ENCODE data around the gene NRG3. TPM values are rescaled to one million over a fixed set of nuclear protein-coding genes. Genes with fewer than 3 reads are reported as not detected.

Gene NRG3
- total RNA-seq, 2 donors from 2014 or later, result 1.7 to 2.3 TPM

DNA sequence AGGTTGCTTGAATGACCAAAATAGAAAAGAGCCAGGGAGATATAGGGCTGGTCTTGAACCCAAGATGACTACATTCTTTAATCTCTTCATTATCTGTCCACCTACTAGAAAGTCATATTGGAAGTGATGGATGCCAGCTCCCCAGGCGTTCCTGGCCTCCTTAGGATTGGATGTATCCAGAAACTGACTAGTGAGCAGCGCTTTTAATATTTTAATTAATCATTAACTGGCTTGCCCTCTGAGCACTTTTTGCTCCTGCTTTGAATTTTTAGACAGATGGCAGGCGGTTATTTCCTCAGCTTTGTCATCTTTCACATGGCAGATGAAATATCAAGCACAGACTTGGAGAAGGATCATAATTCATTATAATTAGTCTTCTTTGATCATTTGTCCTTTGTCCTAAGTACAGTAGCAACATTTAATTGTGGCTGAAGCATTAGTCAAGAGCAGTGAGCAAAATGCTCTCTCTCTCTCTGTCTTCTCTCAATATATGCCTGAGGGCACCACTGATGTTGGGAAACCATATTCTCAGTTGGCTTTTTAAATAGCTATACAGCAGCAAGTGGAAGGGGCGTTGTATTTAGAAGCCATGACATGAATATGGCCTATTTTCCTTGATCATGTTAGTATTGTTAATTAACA lies 588.0 kb downstream of the NRG3 start:
- H3K27ac Mint-ChIP-seq, result no peak overlapping the region
- no peak overlapping the region for H3K27ac ChIP-seq (ENCODE audit: low read depth, low read length)
- H3K4me3 Mint-ChIP-seq, result no peak overlapping the region
- H3K27me3 Mint-ChIP-seq (ENCODE audit: insufficient read depth), result no peaks in the 10 kb centered on the region
- no peaks in the 10 kb centered on the region for H3K4me1 Mint-ChIP-seq
- H3K9ac ChIP-seq (ENCODE audit: extremely low read depth, low read length, poor library complexity, severe bottlenecking), result no peak overlapping the region
- H3K36me3 ChIP-seq (ENCODE audit: control insufficient read depth, insufficient read depth, low read length), result no peaks in the 10 kb centered on the region
- H3K4me3 ChIP-seq (ENCODE audit: low read length), result no peak overlapping the region
- no peaks in the 10 kb centered on the region for H3K9me3 ChIP-seq (ENCODE audit: control insufficient read depth, low read length)
- H3K36me3 Mint-ChIP-seq (ENCODE audit: low read depth), result no peaks in the 10 kb centered on the region
- H3K9me3 Mint-ChIP-seq, result no peaks in the 10 kb centered on the region
- WGBS, 2 experiments (ENCODE audit: insufficient coverage in 1 of 2, insufficient read length in 1 of 2), result 83 to 88% methylated on average over 2 to 4 of the region's 4 CpGs
- H3K4me1 ChIP-seq (ENCODE audit: control insufficient read depth, insufficient read depth, low read length), result peaks cover 6% of the 10 kb centered on the region
- no peaks in the 10 kb centered on the region for H3K27me3 ChIP-seq (ENCODE audit: control insufficient read depth, insufficient read depth, low read length, poor library complexity, severe bottlenecking)
- no peak for DNase-seq
- TF ChIP-seq, protein P1, sequence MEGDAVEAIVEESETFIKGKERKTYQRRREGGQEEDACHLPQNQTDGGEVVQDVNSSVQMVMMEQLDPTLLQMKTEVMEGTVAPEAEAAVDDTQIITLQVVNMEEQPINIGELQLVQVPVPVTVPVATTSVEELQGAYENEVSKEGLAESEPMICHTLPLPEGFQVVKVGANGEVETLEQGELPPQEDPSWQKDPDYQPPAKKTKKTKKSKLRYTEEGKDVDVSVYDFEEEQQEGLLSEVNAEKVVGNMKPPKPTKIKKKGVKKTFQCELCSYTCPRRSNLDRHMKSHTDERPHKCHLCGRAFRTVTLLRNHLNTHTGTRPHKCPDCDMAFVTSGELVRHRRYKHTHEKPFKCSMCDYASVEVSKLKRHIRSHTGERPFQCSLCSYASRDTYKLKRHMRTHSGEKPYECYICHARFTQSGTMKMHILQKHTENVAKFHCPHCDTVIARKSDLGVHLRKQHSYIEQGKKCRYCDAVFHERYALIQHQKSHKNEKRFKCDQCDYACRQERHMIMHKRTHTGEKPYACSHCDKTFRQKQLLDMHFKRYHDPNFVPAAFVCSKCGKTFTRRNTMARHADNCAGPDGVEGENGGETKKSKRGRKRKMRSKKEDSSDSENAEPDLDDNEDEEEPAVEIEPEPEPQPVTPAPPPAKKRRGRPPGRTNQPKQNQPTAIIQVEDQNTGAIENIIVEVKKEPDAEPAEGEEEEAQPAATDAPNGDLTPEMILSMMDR (conservative IDR thresholded peaks at IDR 0.05), result no peak

DNA sequence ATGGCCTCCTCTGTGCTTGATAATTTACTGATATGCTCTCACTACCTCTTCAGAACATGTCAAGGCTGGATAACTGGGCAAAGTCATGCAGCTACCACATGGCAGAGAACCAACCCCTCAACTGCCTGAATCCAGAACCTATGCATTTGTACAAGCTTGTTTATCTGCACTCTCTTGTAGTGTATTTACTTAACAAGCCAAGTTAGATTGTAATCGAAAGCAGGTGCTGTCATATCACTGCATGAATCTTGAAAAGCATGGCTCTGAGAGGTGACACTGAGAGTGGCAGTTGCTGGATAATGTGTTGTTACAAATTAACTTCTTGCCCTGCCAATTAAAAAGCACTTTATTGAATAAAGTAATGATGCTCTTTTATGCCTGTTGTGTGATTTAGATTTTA lies 588.6 kb downstream of the NRG3 start:
- Histone ChIP-seq H3K9ac (ENCODE audit: extremely low read depth, low read length, poor library complexity, severe bottlenecking) (no peak overlapping the region), H3K36me3 (ENCODE audit: control insufficient read depth, insufficient read depth, low read length) (no peaks in the 10 kb centered on the region), H3K27ac (ENCODE audit: low read depth, low read length) (no peak overlapping the region), H3K4me3 (ENCODE audit: low read length) (no peak overlapping the region), H3K27me3 (ENCODE audit: control insufficient read depth, insufficient read depth, low read length, poor library complexity, severe bottlenecking) (no peaks in the 10 kb centered on the region), H3K9me3 (ENCODE audit: control insufficient read depth, low read length) (no peaks in the 10 kb centered on the region), H3K4me1 (ENCODE audit: control insufficient read depth, insufficient read depth, low read length) (peaks cover 11% of the 10 kb centered on the region)
- Mint-ChIP-seq H3K27ac (no peak overlapping the region), H3K9me3 (no peaks in the 10 kb centered on the region), H3K36me3 (ENCODE audit: low read depth) (no peaks in the 10 kb centered on the region), H3K4me3 (no peak overlapping the region), H3K4me1 (peaks cover 2% of the 10 kb centered on the region), H3K27me3 (ENCODE audit: insufficient read depth) (no peaks in the 10 kb centered on the region)
- no peak for DNase-seq
- TF ChIP-seq, protein P1 (conservative IDR thresholded peaks at IDR 0.05), result no peak
- 92% methylated on average over 1 of the region's 1 CpG; no CpG with 5 or more reads in 1 of the 2 experiments for WGBS, 2 experiments (ENCODE audit: insufficient coverage in 1 of 2, insufficient read length in 1 of 2)

DNA sequence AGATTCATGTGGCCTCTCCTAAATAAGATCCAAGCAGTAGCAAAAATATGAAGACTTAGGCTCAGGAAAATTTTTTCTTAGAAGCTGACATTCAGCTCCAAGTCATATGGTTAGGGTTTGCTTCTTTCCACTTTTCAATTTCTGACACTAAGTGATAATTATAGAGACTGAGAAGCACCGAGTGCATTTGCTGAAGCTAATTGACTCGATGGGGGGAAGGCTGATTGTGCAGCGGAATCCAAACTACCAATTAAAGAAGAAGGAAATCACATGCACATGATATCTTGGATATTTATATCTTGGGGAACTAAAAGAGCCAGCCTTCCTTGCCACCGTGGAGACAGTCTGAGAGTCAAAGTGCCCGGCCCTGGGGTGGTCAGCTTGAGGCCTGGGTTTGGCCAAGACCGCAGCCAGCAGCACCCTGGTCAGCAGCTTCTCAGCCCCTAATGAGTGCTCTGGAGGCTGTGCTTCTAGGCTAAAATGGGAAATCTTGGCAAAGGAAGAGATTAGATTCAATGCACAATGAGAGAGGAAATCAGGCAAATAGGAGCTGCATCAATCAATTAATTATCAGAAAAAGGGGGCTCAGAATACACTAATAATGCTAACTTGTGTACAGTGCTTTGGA lies 589.3 kb downstream of the NRG3 start:
- no peaks in the 10 kb centered on the region for H3K9me3 ChIP-seq (ENCODE audit: control insufficient read depth, low read length)
- TF ChIP-seq, protein P1 (conservative IDR thresholded peaks at IDR 0.05), result no peak
- Mint-ChIP-seq H3K9me3 (no peaks in the 10 kb centered on the region), H3K27ac (no peak overlapping the region), H3K36me3 (ENCODE audit: low read depth) (no peaks in the 10 kb centered on the region), H3K4me3 (no peak overlapping the region), H3K27me3 (ENCODE audit: insufficient read depth) (no peaks in the 10 kb centered on the region), H3K4me1 (peaks cover 7% of the 10 kb centered on the region)
- DNase-seq, result no peak
- no peak overlapping the region for H3K9ac ChIP-seq (ENCODE audit: extremely low read depth, low read length, poor library complexity, severe bottlenecking)
- H3K27me3 ChIP-seq (ENCODE audit: control insufficient read depth, insufficient read depth, low read length, poor library complexity, severe bottlenecking), result no peaks in the 10 kb centered on the region
- WGBS, 2 experiments (ENCODE audit: insufficient coverage in 1 of 2, insufficient read length in 1 of 2), result 93 to 100% methylated on average over 4 to 6 of the region's 6 CpGs
- no peak overlapping the region for H3K4me3 ChIP-seq (ENCODE audit: low read length)
- peaks cover 17% of the 10 kb centered on the region for H3K4me1 ChIP-seq (ENCODE audit: control insufficient read depth, insufficient read depth, low read length)
- no peak overlapping the region for H3K27ac ChIP-seq (ENCODE audit: low read depth, low read length)
- H3K36me3 ChIP-seq (ENCODE audit: control insufficient read depth, insufficient read depth, low read length), result no peaks in the 10 kb centered on the region

All from endodermal cell (in vitro differentiated cells).